Measurements from ENCODE around the gene SLC38A3.
"Not testable (repeated sequence)": the region's sequence is repeated elsewhere in the genome, so short reads cannot be mapped to it uniquely, and the experiment has no call there.

The SLC38A3 gene

GRCh38 chr3:50222169-50222528, 17.1 kb downstream of the SLC38A3 start:
- peaks cover 4% of the 10 kb centered on the region; the same call in 1 of the 2 replicates for H3K27me3 ChIP-seq (ENCODE audit: insufficient read depth, low read length)
- H3K4me1 ChIP-seq (ENCODE audit: control insufficient read depth, insufficient read depth, low read length, unreplicated experiment): no peaks in the 10 kb centered on the region
- H2AFZ ChIP-seq (ENCODE audit: low read length, unreplicated experiment): no peak overlapping the region
- H3K79me2 ChIP-seq (ENCODE audit: control insufficient read depth, insufficient read depth, low read length, unreplicated experiment): no peaks in the 10 kb centered on the region
- no peak overlapping the region for H3K27ac ChIP-seq (ENCODE audit: low read depth, low read length)
- no peaks in the 10 kb centered on the region for H3K36me3 ChIP-seq (ENCODE audit: insufficient read depth, low read length)
- no peak overlapping the region for H3K4me3 ChIP-seq (ENCODE audit: low read depth, low read length)

- H3K27me3 ChIP-seq (ENCODE audit: insufficient read depth, low read length): peaks cover 4% of the 10 kb centered on the region; the same call in 1 of the 2 replicates
- H2AFZ ChIP-seq (ENCODE audit: low read length, unreplicated experiment): no peak overlapping the region
- H3K4me1 ChIP-seq (ENCODE audit: control insufficient read depth, insufficient read depth, low read length, unreplicated experiment): peaks cover 5% of the 10 kb centered on the region
- H3K79me2 ChIP-seq (ENCODE audit: control insufficient read depth, insufficient read depth, low read length, unreplicated experiment): no peaks in the 10 kb centered on the region
- H3K27ac ChIP-seq (ENCODE audit: low read depth, low read length): no peak overlapping the region
- no peaks in the 10 kb centered on the region for H3K36me3 ChIP-seq (ENCODE audit: insufficient read depth, low read length)
- no peak overlapping the region for H3K4me3 ChIP-seq (ENCODE audit: low read depth, low read length)
Observed at GRCh38 chr3:50224639-50225038, 19.6 kb downstream of the SLC38A3 start.

GRCh38 chr3:50226888-50227389, 21.9 kb downstream of the SLC38A3 start:
- H3K4me3 ChIP-seq (ENCODE audit: low read depth, low read length): peak overlapping the region; percentile 82
- H2AFZ ChIP-seq (ENCODE audit: low read length, unreplicated experiment): peak overlapping the region; percentile 70
- H3K27me3 ChIP-seq (ENCODE audit: insufficient read depth, low read length): peaks cover 4% of the 10 kb centered on the region; the same call in 1 of the 2 replicates
- H3K79me2 ChIP-seq (ENCODE audit: control insufficient read depth, insufficient read depth, low read length, unreplicated experiment): no peaks in the 10 kb centered on the region
- H3K27ac ChIP-seq (ENCODE audit: low read depth, low read length): peak overlapping the region; percentile 44; the same call in 1 of the 2 replicates
- peaks cover 14% of the 10 kb centered on the region for H3K4me1 ChIP-seq (ENCODE audit: control insufficient read depth, insufficient read depth, low read length, unreplicated experiment)
- H3K36me3 ChIP-seq (ENCODE audit: insufficient read depth, low read length): no peaks in the 10 kb centered on the region

GRCh38 chr3:50227390-50228183, 22.5 kb downstream of the SLC38A3 start:
- Histone ChIP-seq H3K79me2 (ENCODE audit: control insufficient read depth, insufficient read depth, low read length, unreplicated experiment) (no peaks in the 10 kb centered on the region), H3K4me3 (ENCODE audit: low read depth, low read length) (peak overlapping the region; percentile 82), H3K4me1 (ENCODE audit: control insufficient read depth, insufficient read depth, low read length, unreplicated experiment) (peaks cover 14% of the 10 kb centered on the region), H2AFZ (ENCODE audit: low read length, unreplicated experiment) (peak overlapping the region; percentile 70), H3K27ac (ENCODE audit: low read depth, low read length) (no peak overlapping the region), H3K27me3 (ENCODE audit: insufficient read depth, low read length) (peaks cover 4% of the 10 kb centered on the region; the same call in 1 of the 2 replicates), H3K36me3 (ENCODE audit: insufficient read depth, low read length) (no peaks in the 10 kb centered on the region)

GRCh38 chr3:50228184-50228763, 23.2 kb downstream of the SLC38A3 start:
- Histone ChIP-seq H3K4me3 (ENCODE audit: low read depth, low read length) (peak overlapping the region; percentile 82), H2AFZ (ENCODE audit: low read length, unreplicated experiment) (peak overlapping the region; percentile 60), H3K4me1 (ENCODE audit: control insufficient read depth, insufficient read depth, low read length, unreplicated experiment) (peaks cover 14% of the 10 kb centered on the region)
- not testable (repeated sequence) for H3K79me2 ChIP-seq (ENCODE audit: control insufficient read depth, insufficient read depth, low read length, unreplicated experiment); H3K27me3 ChIP-seq (ENCODE audit: insufficient read depth, low read length); H3K27ac ChIP-seq (ENCODE audit: low read depth, low read length); H3K36me3 ChIP-seq (ENCODE audit: insufficient read depth, low read length)

GRCh38 chr3:50229490-50229889, 24.4 kb downstream of the SLC38A3 start:
- Histone ChIP-seq H3K27me3 (ENCODE audit: insufficient read depth, low read length) (peaks cover 3% of the 10 kb centered on the region; the same call in 1 of the 2 replicates), H3K27ac (ENCODE audit: low read depth, low read length) (no peak overlapping the region), H3K4me3 (ENCODE audit: low read depth, low read length) (no peak overlapping the region), H3K36me3 (ENCODE audit: insufficient read depth, low read length) (no peaks in the 10 kb centered on the region), H2AFZ (ENCODE audit: low read length, unreplicated experiment) (no peak overlapping the region), H3K79me2 (ENCODE audit: control insufficient read depth, insufficient read depth, low read length, unreplicated experiment) (no peaks in the 10 kb centered on the region), H3K4me1 (ENCODE audit: control insufficient read depth, insufficient read depth, low read length, unreplicated experiment) (peaks cover 14% of the 10 kb centered on the region)

- Histone ChIP-seq H3K27me3 (ENCODE audit: insufficient read depth, low read length) (no peaks in the 10 kb centered on the region), H3K36me3 (ENCODE audit: insufficient read depth, low read length) (no peaks in the 10 kb centered on the region), H2AFZ (ENCODE audit: low read length, unreplicated experiment) (no peak overlapping the region), H3K79me2 (ENCODE audit: control insufficient read depth, insufficient read depth, low read length, unreplicated experiment) (no peaks in the 10 kb centered on the region), H3K4me3 (ENCODE audit: low read depth, low read length) (no peak overlapping the region), H3K4me1 (ENCODE audit: control insufficient read depth, insufficient read depth, low read length, unreplicated experiment) (peaks cover 14% of the 10 kb centered on the region), H3K27ac (ENCODE audit: low read depth, low read length) (no peak overlapping the region)
Observed at GRCh38 chr3:50230104-50230793, 25.2 kb downstream of the SLC38A3 start.

GRCh38 chr3:50230794-50231125, 25.7 kb downstream of the SLC38A3 start:
- H3K4me3 ChIP-seq (ENCODE audit: low read depth, low read length): no peak overlapping the region
- peaks cover 14% of the 10 kb centered on the region for H3K4me1 ChIP-seq (ENCODE audit: control insufficient read depth, insufficient read depth, low read length, unreplicated experiment)
- H3K27ac ChIP-seq (ENCODE audit: low read depth, low read length): no peak overlapping the region
- no peaks in the 10 kb centered on the region for H3K79me2 ChIP-seq (ENCODE audit: control insufficient read depth, insufficient read depth, low read length, unreplicated experiment)
- no peak overlapping the region for H2AFZ ChIP-seq (ENCODE audit: low read length, unreplicated experiment)
- H3K27me3 ChIP-seq (ENCODE audit: insufficient read depth, low read length): no peaks in the 10 kb centered on the region
- H3K36me3 ChIP-seq (ENCODE audit: insufficient read depth, low read length): no peaks in the 10 kb centered on the region

GRCh38 chr3:50231581-50231980, 26.5 kb downstream of the SLC38A3 start:
- Histone ChIP-seq H3K27ac (ENCODE audit: low read depth, low read length) (no peak overlapping the region), H3K4me1 (ENCODE audit: control insufficient read depth, insufficient read depth, low read length, unreplicated experiment) (peaks cover 14% of the 10 kb centered on the region), H3K4me3 (ENCODE audit: low read depth, low read length) (no peak overlapping the region), H3K27me3 (ENCODE audit: insufficient read depth, low read length) (no peaks in the 10 kb centered on the region), H2AFZ (ENCODE audit: low read length, unreplicated experiment) (no peak overlapping the region), H3K36me3 (ENCODE audit: insufficient read depth, low read length) (no peaks in the 10 kb centered on the region), H3K79me2 (ENCODE audit: control insufficient read depth, insufficient read depth, low read length, unreplicated experiment) (peaks cover 6% of the 10 kb centered on the region)

DNA sequence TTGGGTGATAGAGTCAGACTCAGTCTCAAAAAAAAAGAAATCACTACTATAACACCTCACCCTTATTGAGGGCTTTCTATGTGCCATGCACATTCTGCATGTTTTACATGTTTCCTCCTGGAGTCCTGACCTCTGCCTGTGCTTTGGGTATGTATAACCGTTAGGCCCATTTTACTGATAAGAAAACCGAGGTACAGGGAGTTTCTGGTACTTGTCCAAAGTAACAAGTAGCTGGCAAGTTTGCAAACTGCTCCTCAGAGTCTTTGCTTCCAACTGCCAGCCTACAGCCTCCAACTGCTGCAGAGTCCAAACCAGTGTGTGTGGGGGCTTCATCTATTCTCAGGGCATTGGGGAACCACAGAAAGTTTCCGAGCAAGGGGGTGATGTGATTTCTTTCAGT, 27.2 kb downstream of the SLC38A3 start:
- Histone ChIP-seq H3K4me1 (ENCODE audit: control insufficient read depth, insufficient read depth, low read length, unreplicated experiment) (peaks cover 14% of the 10 kb centered on the region), H3K27ac (ENCODE audit: low read depth, low read length) (no peak overlapping the region), H3K36me3 (ENCODE audit: insufficient read depth, low read length) (no peaks in the 10 kb centered on the region), H3K79me2 (ENCODE audit: control insufficient read depth, insufficient read depth, low read length, unreplicated experiment) (peaks cover 13% of the 10 kb centered on the region), H2AFZ (ENCODE audit: low read length, unreplicated experiment) (no peak overlapping the region), H3K4me3 (ENCODE audit: low read depth, low read length) (no peak overlapping the region), H3K27me3 (ENCODE audit: insufficient read depth, low read length) (no peaks in the 10 kb centered on the region)
